Skeletal muscle satellite cell (primary cell): ENCODE results near the gene TFDP2.

Source experiments
- H3K27me3 ChIP-seq: 2 replicates; pipeline ENCODE4 v1.7.0; 2013; ENCODE audit warnings: low read length; ENCODE audit not compliant: control insufficient read depth, insufficient read depth
- H3K36me3 ChIP-seq: 2 replicates; pipeline ENCODE4 v1.7.0; 2013; ENCODE audit warnings: mild to moderate bottlenecking, control low read depth, low read length; ENCODE audit not compliant: insufficient read depth
- H3K4me1 ChIP-seq: 2 replicates; pipeline ENCODE4 v1.7.0; 2013; ENCODE audit warnings: low read length; ENCODE audit not compliant: control insufficient read depth, insufficient read depth
- H3K4me2 ChIP-seq: 2 replicates; pipeline ENCODE4 v1.7.0; 2013; ENCODE audit warnings: mild to moderate bottlenecking, low read length
- H3K4me3 ChIP-seq: 2 replicates; pipeline ENCODE4 v1.7.0; 2013; ENCODE audit warnings: low read length
- H3K9ac ChIP-seq: 2 replicates; pipeline ENCODE4 v1.7.0; 2013; ENCODE audit warnings: mild to moderate bottlenecking, low read depth, low read length, moderate library complexity
- H3K9me3 ChIP-seq: replicated peaks from 2 replicates; pipeline ENCODE4 v1.7.0; 2013; ENCODE audit warnings: mild to moderate bottlenecking, control low read depth, low read length

The TFDP2 gene

DNA sequence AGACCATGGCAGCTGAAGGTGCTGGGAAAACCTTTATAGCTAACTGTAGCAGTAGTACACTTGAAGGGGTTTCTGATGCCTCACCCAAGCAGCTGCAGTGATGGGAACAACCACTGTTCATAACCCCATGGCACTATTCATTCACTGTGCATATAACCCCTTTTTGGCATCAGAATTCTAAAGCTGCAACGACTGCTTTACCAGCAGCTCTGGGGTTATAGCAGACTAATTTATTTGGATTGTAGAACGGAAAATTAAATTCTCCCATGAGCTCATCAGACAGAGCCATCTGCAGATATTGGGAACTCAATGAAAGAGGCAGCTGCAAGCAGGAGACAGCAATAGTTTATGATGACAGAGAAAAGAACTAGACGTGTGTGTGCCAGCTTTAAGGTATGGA, 28.6 kb downstream of the TFDP2 start:
- Histone ChIP-seq H3K36me3 (no peaks in the 10 kb centered on the region), H3K9me3 (no peaks in the 10 kb centered on the region), H3K4me3 (no peak overlapping the region), H3K4me2 (no peak overlapping the region), H3K9ac (no peak overlapping the region), H3K27me3 (no peaks in the 10 kb centered on the region), H3K4me1 (no peaks in the 10 kb centered on the region)

DNA sequence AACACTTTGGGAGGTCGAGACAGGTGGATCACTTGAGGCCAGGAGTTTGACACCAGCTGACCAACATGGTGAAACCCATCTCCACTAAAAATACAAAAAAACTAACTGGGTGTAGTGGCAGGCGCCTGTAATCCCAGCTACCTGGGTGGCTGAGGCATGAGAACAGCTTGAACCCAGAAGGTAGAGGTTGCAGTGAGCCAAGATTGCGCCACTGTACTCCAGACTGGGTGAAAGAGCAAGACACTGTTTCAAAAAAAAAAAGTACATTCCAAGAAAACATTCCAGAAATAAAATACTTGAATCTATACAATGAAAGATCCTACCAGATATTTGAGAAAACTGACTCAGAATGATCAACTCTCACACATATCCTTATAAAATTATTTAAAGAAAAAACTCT, 30.4 kb downstream of the TFDP2 start:
- Histone ChIP-seq H3K4me1 (no peaks in the 10 kb centered on the region), H3K36me3 (no peaks in the 10 kb centered on the region), H3K9me3 (no peaks in the 10 kb centered on the region), H3K4me3 (no peak overlapping the region), H3K4me2 (no peak overlapping the region), H3K27me3 (no peaks in the 10 kb centered on the region), H3K9ac (no peak overlapping the region)

DNA sequence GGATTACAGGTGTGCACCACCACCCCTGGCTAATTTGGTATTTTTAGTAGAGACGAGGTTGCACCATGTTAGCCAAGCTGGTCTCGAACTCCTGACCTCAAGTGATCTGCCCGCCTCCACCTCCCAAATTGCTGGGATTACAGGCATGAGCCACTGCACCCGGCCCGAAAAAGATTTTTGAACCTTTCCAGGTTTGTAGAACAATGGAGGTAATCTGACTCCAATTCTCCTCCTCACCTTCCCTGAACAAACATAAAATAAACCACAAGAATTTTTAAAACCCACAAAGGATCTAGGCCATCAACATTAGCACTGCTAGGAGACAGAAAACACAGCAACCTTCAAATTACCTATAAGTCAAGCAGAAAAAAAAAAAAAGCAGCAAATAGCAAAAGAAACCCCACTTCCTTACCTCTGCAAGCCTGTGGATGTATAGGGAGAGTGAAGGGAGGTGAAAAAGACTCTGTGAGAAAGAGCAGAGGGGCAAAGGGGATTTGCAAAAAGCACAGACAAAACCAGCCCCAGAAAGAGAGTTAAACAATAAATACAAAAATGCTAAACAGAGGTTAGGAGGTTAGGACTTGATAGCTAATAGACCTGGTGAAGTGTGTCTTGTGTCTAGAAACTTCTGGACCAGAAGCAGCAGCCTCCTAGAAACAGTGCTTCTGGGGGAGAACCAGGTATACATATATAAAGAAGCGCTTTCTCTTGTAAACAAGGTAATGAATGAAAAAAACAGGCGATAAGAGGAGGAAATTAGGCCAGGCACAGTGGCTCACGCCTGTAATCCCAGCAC, 32.1 kb downstream of the TFDP2 start:
- H3K9ac ChIP-seq: no peak overlapping the region
- no peaks in the 10 kb centered on the region for H3K9me3 ChIP-seq
- no peak overlapping the region for H3K4me2 ChIP-seq
- no peaks in the 10 kb centered on the region for H3K4me1 ChIP-seq
- H3K27me3 ChIP-seq: no peaks in the 10 kb centered on the region
- no peak overlapping the region for H3K4me3 ChIP-seq
- H3K36me3 ChIP-seq: no peaks in the 10 kb centered on the region

DNA sequence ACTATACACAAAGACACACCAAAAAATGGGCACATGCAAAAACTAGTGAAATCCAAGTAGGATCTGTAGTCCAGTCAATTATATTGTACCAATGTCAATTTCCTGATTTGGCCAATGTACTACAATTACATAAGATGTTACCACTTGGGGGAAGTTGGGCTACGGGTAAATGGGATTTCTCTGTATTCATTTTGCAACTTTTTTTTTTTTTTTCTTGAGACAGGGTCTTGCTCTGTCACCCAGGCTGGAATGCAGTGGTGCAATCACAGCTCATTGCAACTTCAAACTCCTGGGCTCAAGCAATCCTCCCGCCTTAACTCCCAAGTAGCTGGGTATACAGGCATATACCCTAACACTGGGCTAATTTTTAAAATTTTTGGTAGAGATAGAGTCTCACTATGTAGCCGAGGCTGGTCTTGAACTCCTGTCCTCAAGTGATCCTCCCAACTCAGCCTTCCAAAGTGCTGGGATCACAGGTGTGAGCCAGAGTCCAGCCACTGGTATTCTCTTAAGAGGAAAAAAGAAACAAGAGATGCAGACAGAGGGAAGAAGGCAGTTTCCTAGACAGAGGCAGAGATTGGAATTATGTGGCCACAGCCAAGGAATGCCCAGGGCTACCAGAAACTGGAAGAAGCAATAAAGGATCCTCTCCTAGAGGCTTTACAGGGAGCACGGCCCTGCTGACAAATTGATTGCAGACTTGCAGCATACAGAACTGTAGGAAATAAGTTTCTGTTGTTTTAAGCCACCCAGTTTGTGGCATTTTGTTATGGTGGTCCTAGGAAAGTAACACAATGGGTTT, 33.3 kb downstream of the TFDP2 start:
- no peak overlapping the region for H3K9ac ChIP-seq
- H3K27me3 ChIP-seq: no peaks in the 10 kb centered on the region
- H3K4me1 ChIP-seq: no peaks in the 10 kb centered on the region
- no peak overlapping the region for H3K4me3 ChIP-seq
- H3K36me3 ChIP-seq: no peaks in the 10 kb centered on the region
- H3K9me3 ChIP-seq: no peaks in the 10 kb centered on the region
- no peak overlapping the region for H3K4me2 ChIP-seq

DNA sequence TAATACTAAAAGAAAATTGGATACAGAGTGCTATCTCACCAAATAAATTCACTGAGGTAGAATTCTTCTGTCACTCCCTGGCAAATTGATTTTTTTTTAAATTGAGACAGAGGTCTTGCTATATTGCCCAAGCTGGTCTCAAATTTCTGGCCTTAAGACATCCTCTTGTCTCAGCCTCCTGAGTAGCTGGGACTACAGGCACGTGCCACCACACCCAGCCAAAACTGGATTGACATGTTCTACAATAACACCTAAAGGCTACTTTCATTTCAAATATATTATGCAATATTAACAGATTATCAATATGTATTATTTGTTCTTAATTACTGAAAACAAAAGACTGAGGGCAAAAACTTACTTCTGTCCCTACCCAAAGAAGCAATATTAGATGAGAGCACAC, 36.7 kb downstream of the TFDP2 start:
- Histone ChIP-seq H3K27me3 (no peaks in the 10 kb centered on the region), H3K4me1 (no peaks in the 10 kb centered on the region), H3K4me2 (no peak overlapping the region), H3K9me3 (no peaks in the 10 kb centered on the region), H3K4me3 (no peak overlapping the region), H3K9ac (no peak overlapping the region), H3K36me3 (no peaks in the 10 kb centered on the region)

DNA sequence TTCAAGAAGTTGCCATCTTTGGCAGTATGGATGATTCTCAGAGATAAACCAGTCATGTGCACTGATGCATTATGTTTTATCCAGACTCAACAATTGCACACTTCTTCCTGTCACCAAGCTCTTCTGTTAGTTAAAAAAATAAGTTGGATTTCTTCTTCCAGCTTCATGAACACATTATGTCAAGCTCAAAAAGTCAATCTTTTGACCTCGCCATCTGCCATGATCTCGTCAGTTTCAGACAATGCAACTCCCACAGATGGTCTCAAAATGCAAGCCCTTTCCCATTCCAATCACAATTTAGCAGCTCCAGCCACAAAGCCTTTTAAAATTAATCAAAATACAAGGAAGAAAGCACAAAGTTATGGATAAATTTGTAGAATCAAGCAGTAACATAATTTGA, 42.8 kb downstream of the TFDP2 start:
- H3K4me1 ChIP-seq: no peaks in the 10 kb centered on the region
- H3K9me3 ChIP-seq: no peaks in the 10 kb centered on the region
- no peaks in the 10 kb centered on the region for H3K27me3 ChIP-seq
- no peak overlapping the region for H3K4me2 ChIP-seq
- H3K9ac ChIP-seq: no peak overlapping the region
- H3K36me3 ChIP-seq: no peaks in the 10 kb centered on the region
- H3K4me3 ChIP-seq: no peak overlapping the region

DNA sequence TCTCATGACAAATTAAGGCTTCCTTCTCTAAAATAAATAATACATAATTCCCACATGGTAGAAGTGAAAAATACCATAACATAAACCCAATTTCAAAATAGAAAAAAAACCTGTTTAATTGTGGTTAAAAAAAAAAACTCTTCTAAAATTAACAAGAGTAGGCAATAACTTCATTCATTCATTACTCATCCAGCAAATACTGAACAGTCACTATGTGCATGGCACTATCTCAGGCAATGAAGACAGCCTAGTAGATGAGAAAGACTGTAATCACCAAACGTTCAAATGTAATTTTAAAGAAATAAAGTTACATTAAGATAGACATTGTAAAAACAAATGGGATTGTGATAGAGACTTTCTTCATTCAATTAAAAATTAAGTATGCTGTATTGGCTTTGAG, 43.4 kb downstream of the TFDP2 start:
- no peak overlapping the region for H3K4me3 ChIP-seq
- H3K9ac ChIP-seq: no peak overlapping the region
- no peaks in the 10 kb centered on the region for H3K9me3 ChIP-seq
- H3K36me3 ChIP-seq: no peaks in the 10 kb centered on the region
- no peaks in the 10 kb centered on the region for H3K4me1 ChIP-seq
- no peak overlapping the region for H3K4me2 ChIP-seq
- H3K27me3 ChIP-seq: no peaks in the 10 kb centered on the region

DNA sequence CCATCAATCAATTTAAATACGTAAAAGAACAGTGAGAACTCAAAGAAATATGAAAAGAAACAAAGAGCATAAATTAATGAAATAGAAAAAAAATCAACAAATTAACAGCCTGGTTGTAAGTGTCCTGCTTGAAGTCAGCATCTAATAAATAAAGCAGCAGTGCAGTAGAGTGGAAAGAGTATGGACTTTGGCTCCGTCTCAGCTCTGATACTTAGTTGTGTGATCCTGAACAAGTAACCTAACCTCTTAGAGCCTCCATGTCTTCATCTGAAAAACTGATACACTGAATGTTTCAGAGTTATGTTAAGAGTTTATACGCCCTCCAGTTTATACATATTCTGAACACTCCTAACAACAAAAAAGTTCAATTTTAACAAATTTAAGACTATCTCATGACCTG, 44.6 kb downstream of the TFDP2 start:
- H3K9me3 ChIP-seq: no peaks in the 10 kb centered on the region
- no peaks in the 10 kb centered on the region for H3K36me3 ChIP-seq
- no peaks in the 10 kb centered on the region for H3K4me1 ChIP-seq
- H3K4me2 ChIP-seq: no peak overlapping the region
- H3K27me3 ChIP-seq: no peaks in the 10 kb centered on the region
- no peak overlapping the region for H3K9ac ChIP-seq
- no peak overlapping the region for H3K4me3 ChIP-seq

DNA sequence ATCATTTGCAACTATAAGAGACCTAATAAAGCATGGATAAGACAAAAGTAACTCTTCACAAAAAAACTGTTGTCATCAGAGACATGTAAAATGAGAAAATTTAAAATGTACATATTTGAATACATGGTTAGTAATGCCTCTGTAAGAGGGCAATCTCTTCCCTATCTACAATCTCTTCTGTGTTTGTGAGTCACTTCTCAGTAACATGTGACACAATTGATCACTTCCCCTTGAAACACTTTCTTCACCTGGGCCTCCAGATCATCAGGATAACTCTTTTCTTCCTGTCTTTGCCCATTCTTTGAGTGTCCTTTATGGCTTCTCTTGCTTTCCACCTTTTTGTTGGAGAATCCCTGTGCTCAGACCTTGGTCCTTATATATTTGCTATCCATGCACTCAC, 50.4 kb downstream of the TFDP2 start:
- no peaks in the 10 kb centered on the region for H3K9me3 ChIP-seq
- no peaks in the 10 kb centered on the region for H3K27me3 ChIP-seq
- no peak overlapping the region for H3K4me2 ChIP-seq
- no peak overlapping the region for H3K4me3 ChIP-seq
- H3K9ac ChIP-seq: no peak overlapping the region
- no peaks in the 10 kb centered on the region for H3K36me3 ChIP-seq
- H3K4me1 ChIP-seq: no peaks in the 10 kb centered on the region

DNA sequence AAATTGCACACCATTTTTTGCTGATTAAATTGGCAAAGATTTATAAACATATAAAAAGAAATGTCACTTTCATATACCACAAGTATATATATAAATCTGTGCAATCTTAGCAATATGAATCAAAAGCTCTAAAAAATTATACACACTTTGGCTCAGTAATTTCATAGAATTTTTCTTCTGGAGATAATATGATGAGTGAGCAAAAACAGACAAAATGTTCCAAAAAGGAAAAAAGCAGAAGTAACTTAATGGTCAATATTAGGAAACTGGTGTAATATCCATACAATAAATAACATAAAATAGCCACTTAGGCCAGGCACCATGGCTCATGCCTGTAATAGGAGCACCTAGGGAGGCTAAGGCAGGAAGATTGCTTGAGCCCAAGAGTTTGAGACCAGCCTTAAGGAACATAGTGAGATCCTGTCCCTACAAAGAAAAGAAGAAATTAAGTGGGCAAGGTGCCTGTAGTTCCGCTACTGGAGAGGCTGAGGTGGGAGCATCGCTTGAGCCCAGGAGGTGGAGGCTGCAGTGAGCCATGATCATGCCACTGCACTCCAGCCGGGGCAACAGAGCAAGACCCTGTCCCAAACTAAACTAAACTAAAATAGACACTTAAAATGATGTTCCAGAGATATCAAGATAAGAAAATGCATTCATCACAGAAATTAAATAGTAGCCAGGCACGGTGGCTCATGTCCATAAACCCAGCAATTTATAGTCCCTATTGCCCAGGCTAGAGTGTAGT, 52.1 kb downstream of the TFDP2 start:
- H3K9ac ChIP-seq: no peak overlapping the region
- no peaks in the 10 kb centered on the region for H3K9me3 ChIP-seq
- no peaks in the 10 kb centered on the region for H3K36me3 ChIP-seq
- no peak overlapping the region for H3K4me2 ChIP-seq
- H3K4me3 ChIP-seq: no peak overlapping the region
- no peaks in the 10 kb centered on the region for H3K4me1 ChIP-seq
- no peaks in the 10 kb centered on the region for H3K27me3 ChIP-seq

DNA sequence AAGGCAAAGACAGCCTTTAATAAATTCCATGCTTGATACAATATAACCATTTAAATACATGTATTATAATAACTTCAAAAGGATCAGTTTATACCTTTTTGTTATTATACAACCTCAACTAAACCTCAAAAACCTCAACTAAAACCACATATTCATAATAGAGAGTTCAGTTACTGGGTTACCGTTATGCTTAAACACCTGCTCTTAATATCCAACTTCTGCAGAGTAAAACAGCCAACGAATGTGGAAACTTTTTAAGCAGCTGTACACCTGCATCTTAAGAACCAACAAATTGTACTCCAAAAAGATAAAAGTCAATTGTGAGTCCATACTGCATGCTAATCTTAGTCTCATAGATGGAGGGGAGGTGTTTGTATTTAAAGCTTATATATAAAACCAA, 53.5 kb downstream of the TFDP2 start:
- no peak overlapping the region for H3K4me3 ChIP-seq
- no peaks in the 10 kb centered on the region for H3K4me1 ChIP-seq
- H3K4me2 ChIP-seq: no peak overlapping the region
- no peaks in the 10 kb centered on the region for H3K27me3 ChIP-seq
- H3K36me3 ChIP-seq: no peaks in the 10 kb centered on the region
- H3K9me3 ChIP-seq: no peaks in the 10 kb centered on the region
- no peak overlapping the region for H3K9ac ChIP-seq
